ENCODE results near the gene RHOBTB1.

DNA sequence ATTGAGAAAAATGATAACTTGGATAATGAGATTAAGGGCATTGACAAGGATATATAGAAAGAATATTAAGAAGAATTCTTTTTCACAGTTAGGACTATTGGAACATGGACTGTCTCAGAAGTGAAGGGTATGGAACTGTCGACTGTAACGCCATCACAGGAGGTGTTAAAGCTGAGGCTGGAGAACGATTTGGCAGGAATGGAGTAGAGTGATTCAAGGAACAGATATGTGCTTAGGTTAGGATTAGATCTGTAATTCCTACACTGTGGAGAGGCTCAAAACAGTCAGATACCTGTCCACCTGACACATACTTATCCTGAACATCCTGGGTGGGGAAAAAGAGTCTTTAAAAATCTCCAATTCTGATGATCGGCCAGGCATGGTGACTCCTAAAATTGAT is 30.9 kb downstream of the RHOBTB1 start:
- TF ChIP-seq CTCF (IDR thresholded peaks at IDR 0.05) (no peak), POLR2A (IDR thresholded peaks at IDR 0.05) (no peak), EP300 (IDR thresholded peaks at IDR 0.05) (no peak), POLR2AphosphoS5 (IDR thresholded peaks at IDR 0.05) (peak; percentile 16)
